ENCODE data around the gene ZDHHC24. TPM values are rescaled to one million over a fixed set of nuclear protein-coding genes. Genes with fewer than 3 reads are reported as not detected.

Gene ZDHHC24
- total RNA-seq, 3 donors from 2014 or later (not counting 1 experiment from before 2014, with no cell fraction given): 18.5 to 34.9 (median 28.9) TPM

DNA sequence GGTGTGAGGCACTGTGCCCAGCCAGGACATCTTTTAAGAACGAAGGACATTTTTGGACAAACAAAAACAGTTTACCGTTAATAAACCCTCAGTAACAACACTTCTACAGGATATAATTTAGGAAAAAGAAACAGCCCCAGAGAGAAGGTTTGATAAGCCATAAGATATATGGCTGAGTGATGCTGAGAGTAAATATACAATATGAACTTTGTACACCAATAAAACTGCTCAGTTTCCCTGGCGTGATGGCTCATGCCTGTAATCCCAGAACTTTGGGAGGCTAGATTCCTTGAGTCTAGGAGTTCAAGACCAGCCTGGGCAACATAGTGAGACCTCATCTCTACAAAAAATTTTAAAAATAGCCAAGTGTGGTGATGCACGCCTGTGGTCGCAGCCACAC, 47.3 kb downstream of the ZDHHC24 start:
- intact Hi-C loops (cut with micrococcal nuclease): no loop called here
- 100% methylated on average over 4 of the region's 5 CpGs for WGBS (ENCODE audit: insufficient coverage)
- H3K4me1 Mint-ChIP-seq: no peaks in the 10 kb centered on the region
- H3K36me3 Mint-ChIP-seq: no peaks in the 10 kb centered on the region
- no peak overlapping the region for H3K4me3 ChIP-seq (ENCODE audit: low read length)
- DNase-seq: no peak
- no peaks in the 10 kb centered on the region for H3K27me3 ChIP-seq (ENCODE audit: control insufficient read depth, insufficient read depth, low read length)
- H3K27ac ChIP-seq (ENCODE audit: low read length): no peak overlapping the region
- no peak overlapping the region for H3K4me3 Mint-ChIP-seq
- no peak for ATAC-seq
- no peak overlapping the region for H3K27ac Mint-ChIP-seq
- TF ChIP-seq, protein P1, sequence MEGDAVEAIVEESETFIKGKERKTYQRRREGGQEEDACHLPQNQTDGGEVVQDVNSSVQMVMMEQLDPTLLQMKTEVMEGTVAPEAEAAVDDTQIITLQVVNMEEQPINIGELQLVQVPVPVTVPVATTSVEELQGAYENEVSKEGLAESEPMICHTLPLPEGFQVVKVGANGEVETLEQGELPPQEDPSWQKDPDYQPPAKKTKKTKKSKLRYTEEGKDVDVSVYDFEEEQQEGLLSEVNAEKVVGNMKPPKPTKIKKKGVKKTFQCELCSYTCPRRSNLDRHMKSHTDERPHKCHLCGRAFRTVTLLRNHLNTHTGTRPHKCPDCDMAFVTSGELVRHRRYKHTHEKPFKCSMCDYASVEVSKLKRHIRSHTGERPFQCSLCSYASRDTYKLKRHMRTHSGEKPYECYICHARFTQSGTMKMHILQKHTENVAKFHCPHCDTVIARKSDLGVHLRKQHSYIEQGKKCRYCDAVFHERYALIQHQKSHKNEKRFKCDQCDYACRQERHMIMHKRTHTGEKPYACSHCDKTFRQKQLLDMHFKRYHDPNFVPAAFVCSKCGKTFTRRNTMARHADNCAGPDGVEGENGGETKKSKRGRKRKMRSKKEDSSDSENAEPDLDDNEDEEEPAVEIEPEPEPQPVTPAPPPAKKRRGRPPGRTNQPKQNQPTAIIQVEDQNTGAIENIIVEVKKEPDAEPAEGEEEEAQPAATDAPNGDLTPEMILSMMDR (IDR thresholded peaks at IDR 0.05): no peak
- H3K9me3 Mint-ChIP-seq: no peaks in the 10 kb centered on the region
- H3K4me1 ChIP-seq (ENCODE audit: control insufficient read depth, insufficient read depth, low read length): no peaks in the 10 kb centered on the region
- peaks cover 29% of the 10 kb centered on the region for H3K36me3 ChIP-seq (ENCODE audit: control insufficient read depth, insufficient read depth, low read length)
- no peaks in the 10 kb centered on the region for H3K27me3 Mint-ChIP-seq (ENCODE audit: low read depth in 2 of 2)
- H3K9me3 ChIP-seq (ENCODE audit: control insufficient read depth, insufficient read depth, low read length): no peaks in the 10 kb centered on the region

DNA sequence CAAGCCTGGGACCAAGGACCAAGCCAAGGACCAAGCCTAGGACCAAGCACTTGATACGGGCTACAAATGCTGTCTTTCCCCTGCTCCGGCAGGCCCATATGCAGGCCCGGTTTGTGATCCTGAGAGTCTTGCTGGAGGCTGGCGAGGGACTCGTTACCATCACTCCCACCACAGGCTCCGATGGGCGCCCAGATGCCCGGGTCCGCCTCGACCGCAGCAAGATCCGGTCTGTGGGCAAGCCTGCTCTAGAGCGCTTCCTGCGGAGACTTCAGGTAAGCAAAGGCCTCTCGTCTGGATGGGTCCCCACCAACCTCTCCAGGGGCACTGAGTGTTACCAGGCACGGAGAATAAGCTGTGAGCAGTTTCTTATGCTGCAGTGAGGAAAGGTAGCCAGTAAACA, 48.6 kb downstream of the ZDHHC24 start:
- Mint-ChIP-seq H3K4me1 (no peaks in the 10 kb centered on the region), H3K27ac (no peak overlapping the region), H3K27me3 (ENCODE audit: low read depth in 2 of 2) (no peaks in the 10 kb centered on the region), H3K4me3 (no peak overlapping the region), H3K9me3 (no peaks in the 10 kb centered on the region), H3K36me3 (no peaks in the 10 kb centered on the region)
- no peak overlapping the region for H3K4me3 ChIP-seq (ENCODE audit: low read length)
- H3K27ac ChIP-seq (ENCODE audit: low read length): no peak overlapping the region
- intact Hi-C loops (cut with micrococcal nuclease): no loop called here
- 97% methylated on average over 16 of the region's 16 CpGs for WGBS (ENCODE audit: insufficient coverage)
- TF ChIP-seq, protein P1 (IDR thresholded peaks at IDR 0.05): no peak
- no peak for DNase-seq
- H3K36me3 ChIP-seq (ENCODE audit: control insufficient read depth, insufficient read depth, low read length): peaks cover 41% of the 10 kb centered on the region
- H3K27me3 ChIP-seq (ENCODE audit: control insufficient read depth, insufficient read depth, low read length): no peaks in the 10 kb centered on the region
- no peak for ATAC-seq
- no peaks in the 10 kb centered on the region for H3K4me1 ChIP-seq (ENCODE audit: control insufficient read depth, insufficient read depth, low read length)
- no peaks in the 10 kb centered on the region for H3K9me3 ChIP-seq (ENCODE audit: control insufficient read depth, insufficient read depth, low read length)

DNA sequence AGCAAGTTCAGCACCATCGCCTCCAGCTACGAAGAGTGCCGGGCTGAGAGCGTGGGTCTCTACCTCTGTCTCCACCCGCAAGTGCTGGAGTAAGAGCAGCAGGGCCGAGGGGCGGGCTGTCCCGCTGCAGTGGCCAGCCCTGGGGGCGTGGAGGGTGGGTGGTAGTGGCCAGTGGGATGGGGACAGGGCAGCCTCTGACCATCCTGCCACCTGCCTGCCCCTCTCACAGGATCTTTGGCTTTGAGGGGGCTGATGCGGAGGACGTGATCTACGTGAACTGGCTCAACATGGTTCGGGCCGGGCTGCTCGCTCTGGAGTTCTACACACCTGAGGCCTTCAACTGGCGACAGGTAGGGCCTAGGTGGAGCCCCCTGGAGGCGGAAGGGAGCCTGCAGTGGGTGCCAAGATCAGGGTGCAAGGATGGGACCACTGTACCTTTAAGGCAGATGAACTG, 50.4 kb downstream of the ZDHHC24 start:
- no peaks in the 10 kb centered on the region for H3K9me3 Mint-ChIP-seq
- TF ChIP-seq, protein P1 (IDR thresholded peaks at IDR 0.05): no peak
- H3K9me3 ChIP-seq (ENCODE audit: control insufficient read depth, insufficient read depth, low read length): no peaks in the 10 kb centered on the region
- no peak overlapping the region for H3K27ac Mint-ChIP-seq
- H3K4me1 Mint-ChIP-seq: no peaks in the 10 kb centered on the region
- H3K36me3 Mint-ChIP-seq: no peaks in the 10 kb centered on the region
- 96% methylated on average over 17 of the region's 17 CpGs for WGBS (ENCODE audit: insufficient coverage)
- H3K36me3 ChIP-seq (ENCODE audit: control insufficient read depth, insufficient read depth, low read length): peaks cover 47% of the 10 kb centered on the region
- intact Hi-C loops (cut with micrococcal nuclease): no loop called here
- no peaks in the 10 kb centered on the region for H3K27me3 Mint-ChIP-seq (ENCODE audit: low read depth in 2 of 2)
- ATAC-seq: no peak
- no peak overlapping the region for H3K27ac ChIP-seq (ENCODE audit: low read length)
- H3K4me3 ChIP-seq (ENCODE audit: low read length): no peak overlapping the region
- DNase-seq: no peak
- H3K4me1 ChIP-seq (ENCODE audit: control insufficient read depth, insufficient read depth, low read length): no peaks in the 10 kb centered on the region
- no peak overlapping the region for H3K4me3 Mint-ChIP-seq
- no peaks in the 10 kb centered on the region for H3K27me3 ChIP-seq (ENCODE audit: control insufficient read depth, insufficient read depth, low read length)

DNA sequence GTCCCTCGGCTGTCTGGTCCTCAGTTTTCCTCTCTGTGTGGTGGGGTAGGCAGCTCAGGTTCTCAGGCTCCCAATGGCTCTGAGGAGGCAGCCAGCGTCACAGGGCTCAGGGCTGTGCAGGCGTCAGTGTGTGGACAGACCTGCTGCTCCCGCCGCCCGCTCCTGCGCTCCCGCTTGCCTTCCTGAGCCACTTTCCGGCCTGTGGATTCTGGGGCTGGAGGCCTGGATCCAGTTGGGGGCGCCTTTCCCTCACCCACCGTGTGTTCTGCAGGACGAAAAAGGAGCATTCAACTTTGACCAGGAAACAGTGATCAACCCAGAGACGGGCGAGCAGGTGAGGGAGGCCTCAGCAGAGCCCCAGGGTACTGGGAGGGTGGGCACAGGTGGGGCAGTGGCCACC, 50.9 kb downstream of the ZDHHC24 start:
- TF ChIP-seq, protein P1 (IDR thresholded peaks at IDR 0.05): no peak
- Mint-ChIP-seq H3K9me3 (no peaks in the 10 kb centered on the region), H3K36me3 (no peaks in the 10 kb centered on the region), H3K27me3 (ENCODE audit: low read depth in 2 of 2) (no peaks in the 10 kb centered on the region), H3K4me3 (no peak overlapping the region), H3K4me1 (no peaks in the 10 kb centered on the region), H3K27ac (no peak overlapping the region)
- no peak overlapping the region for H3K27ac ChIP-seq (ENCODE audit: low read length)
- intact Hi-C loops (cut with micrococcal nuclease): no loop called here
- H3K4me3 ChIP-seq (ENCODE audit: low read length): no peak overlapping the region
- WGBS (ENCODE audit: insufficient coverage): 94% methylated on average over 14 of the region's 14 CpGs
- ATAC-seq (no peak), DNase-seq (no peak)
- no peaks in the 10 kb centered on the region for H3K4me1 ChIP-seq (ENCODE audit: control insufficient read depth, insufficient read depth, low read length)
- no peaks in the 10 kb centered on the region for H3K9me3 ChIP-seq (ENCODE audit: control insufficient read depth, insufficient read depth, low read length)
- H3K36me3 ChIP-seq (ENCODE audit: control insufficient read depth, insufficient read depth, low read length): peaks cover 48% of the 10 kb centered on the region
- H3K27me3 ChIP-seq (ENCODE audit: control insufficient read depth, insufficient read depth, low read length): no peaks in the 10 kb centered on the region

Measured in natural killer cell (primary cell).